Spleen (tissue), 11 donors: ENCODE measurements around the gene TNRC6B. TPM values are rescaled to one million over a fixed set of nuclear protein-coding genes. Genes with fewer than 3 reads are reported as not detected.
A peak's percentile ranks its signal among the peaks of the same experiment; 100 is the strongest.

Source experiments
- DNase-seq: peaks from one replicate; pipeline ENCODE4 v3.0.0-alpha.2; 2020
- H3K27ac ChIP-seq, 8 donors: fragments of 200-600 bp; sonication (generic) in 7 of 8; 1 replicate in 4 of 8; 2 replicates in 4 of 8; pipeline versions ENCODE4 v1.5.0 to v1.8.0; 2016 to 2021; ENCODE audit warnings: inconsistent platforms in 4 of 8, mild to moderate bottlenecking in 4 of 8, moderate library complexity in 1 of 8
- H3K27me3 ChIP-seq, 7 donors: fragments of 200-600 bp; sonication (generic) in 6 of 7; replicated peaks in 1 of 7; 1 replicate in 4 of 7; 2 replicates in 3 of 7; pipeline versions ENCODE4 v1.5.0 to v1.8.0; 2016 to 2021; ENCODE audit warnings: inconsistent platforms in 3 of 7, mild to moderate bottlenecking in 1 of 7
- H3K36me3 ChIP-seq, 6 donors: fragments of 200-600 bp; sonication (generic) in 5 of 6; 1 replicate in 4 of 6; 2 replicates in 2 of 6; pipeline versions ENCODE4 v1.5.0 to v1.8.0; 2016 to 2021; ENCODE audit warnings: inconsistent platforms in 2 of 6
- H3K4me1 ChIP-seq, 6 donors: fragments of 200-600 bp; sonication (generic) in 5 of 6; 1 replicate in 3 of 6; 2 replicates in 3 of 6; pipeline versions ENCODE4 v1.5.0 to v1.8.0; 2016 to 2021; ENCODE audit warnings: inconsistent platforms in 3 of 6
- H3K4me3 ChIP-seq, 8 donors: fragments of 200-600 bp; sonication (generic) in 7 of 8; 1 replicate in 4 of 8; 2 replicates in 4 of 8; pipeline versions ENCODE4 v1.5.0 to v1.8.0; 2016 to 2021; ENCODE audit warnings: inconsistent platforms in 4 of 8, mild to moderate bottlenecking in 4 of 8, moderate library complexity in 2 of 8
- H3K9me3 ChIP-seq, 8 donors: fragments of 200-600 bp; sonication (generic) in 7 of 8; 1 replicate in 4 of 8; 2 replicates in 4 of 8; pipeline versions ENCODE4 v1.5.0 to v1.8.0; 2016 to 2021; ENCODE audit warnings: inconsistent platforms in 4 of 8
- CTCF ChIP-seq, 11 experiments: fragments of 200-600 bp in 7 of 11; fragments of 450-650 bp in 4 of 11; sonication (generic) in 4 of 11; IDR thresholded peaks in 8 of 11; conservative IDR thresholded peaks in 3 of 11; 1 replicate in 7 of 11; 2 replicates in 4 of 11; pipeline versions ENCODE4 v1.4.0 to v1.8.0; 2016 to 2021; ENCODE audit warnings: antibody characterized with exemption in 11 of 11, inconsistent platforms in 4 of 11, mild to moderate bottlenecking in 1 of 11
- POLR2A ChIP-seq, 3 donors: fragments of 450-650 bp; IDR thresholded peaks; one replicate each; pipeline ENCODE4 v1.5.1; 2017; ENCODE audit warnings: antibody characterized with exemption in 3 of 3, mild to moderate bottlenecking in 1 of 3
- POLR2AphosphoS5 ChIP-seq, 3 donors: sonication (generic); formaldehyde crosslinking; IDR thresholded peaks; one replicate each; pipeline ENCODE4 v1.5.1; 2017; ENCODE audit warnings: antibody characterized with exemption in 3 of 3
- WGBS, 5 donors: extraction: QIAGEN DNeasy Blood & Tissue Kit in 3 of 5; methylation state at CpG; one replicate each; pipeline versions ENCODE4 v1.1.5 to v1.1.7; 2013 to 2018; 5-methylcytosine and 5-hydroxymethylcytosine counted together
- intact Hi-C: fragments of 100-400 bp; cut with DNase I; formaldehyde crosslinking; loops from one replicate; pipeline ENCODE4 v1.15.0; 2023; ENCODE audit warnings: low total_unique reads
- polyA plus RNA-seq, 3 donors: library from polyadenylated mRNA; stranded (reverse); fragments of 200-250 nt; gene quantifications; one replicate each; pipeline ENCODE4 v1.2.1, GENCODE V29; 2013
- total RNA-seq, 7 donors: library from RNA; depleted of rRNA in 3 of 7; stranded (reverse); fragments of >200 nt in 3 of 7; fragmentation: NEBNext Ultra II Directional in 4 of 7; extraction: Animal tissue kit (Norgen Biotek cat#: 25700) in 4 of 7; gene quantifications; one replicate each; pipeline versions ENCODE4 v1.1.0 to v1.2.1, GENCODE V29; 2016 to 2021
- donor health status: healthy with polysubstance abuse.
- donor health status: DM: no; HTN: no; CAD: no; lungs with moderate emphysema.
- donor health status: DM: no; HTN: no; CAD: no.
- donor health status: Bipolar disorder and iron deficiency.
- donor health status: healthy.
- donor health status: DM: no; HTN: no; CAD: no.
- donor health status: DM: yes; HTN: yes; CAD: no.

The TNRC6B gene
- total and polyA plus RNA-seq, 10 donors = 1.2 to 221 (median 95.3) TPM

- no peak for DNase-seq
- H3K36me3 ChIP-seq = peaks cover 0 to 98% (median 51%) of the 10 kb centered on the region in 6 donors
- intact Hi-C loops = no loop called here
- TF ChIP-seq POLR2AphosphoS5 (IDR thresholded peaks at IDR 0.05) (no peak), POLR2A (IDR thresholded peaks at IDR 0.05) (no peak), CTCF (IDR thresholded peaks at IDR 0.05 in 8 of 11, conservative IDR thresholded peaks at IDR 0.05 in 3 of 11) (no peak)
- WGBS, 5 donors = 87 to 95% (median 92%) methylated on average over 3 of the region's 3 CpGs
- no peaks in the 10 kb centered on the region for H3K9me3 ChIP-seq
- H3K27me3 ChIP-seq = no peaks in the 10 kb centered on the region
- H3K4me1 ChIP-seq = peaks cover 10 to 66% (median 25%) of the 10 kb centered on the region in 6 donors
- H3K4me3 ChIP-seq = no peak overlapping the region
- H3K27ac ChIP-seq = peak overlapping the region in 1 of 8 donors; percentile 4
These were observed 93.7 kb downstream of the TNRC6B start for GRCh38 chr22:40271440-40271839.

GRCh38 chr22:40273319-40273718 is 95.6 kb downstream of the TNRC6B start:
- WGBS, 5 donors = 83 to 95% (median 87%) methylated on average over 6 of the region's 6 CpGs
- intact Hi-C loops = no loop called here
- TF ChIP-seq POLR2AphosphoS5 (IDR thresholded peaks at IDR 0.05) (no peak), CTCF (IDR thresholded peaks at IDR 0.05 in 8 of 11, conservative IDR thresholded peaks at IDR 0.05 in 3 of 11) (no peak), POLR2A (IDR thresholded peaks at IDR 0.05) (no peak)

GRCh38 chr22:40276996-40277823 is 99.5 kb downstream of the TNRC6B start:
- intact Hi-C loops = no loop called here
- peaks cover 0 to 93% (median 63%) of the 10 kb centered on the region in 6 donors for H3K36me3 ChIP-seq

More at GRCh38 chr22:40273319-40273718, 95.6 kb downstream of the TNRC6B start:
- no peak overlapping the region for H3K4me3 ChIP-seq
- DNase-seq = no peak
- no peaks in the 10 kb centered on the region for H3K27me3 ChIP-seq
- H3K27ac ChIP-seq = peak overlapping the region in 6 of 8 donors; percentile 2 to 85 (median 40)
- no peaks in the 10 kb centered on the region for H3K9me3 ChIP-seq
- H3K36me3 ChIP-seq = peaks cover 0 to 93% (median 47%) of the 10 kb centered on the region in 6 donors
- H3K4me1 ChIP-seq = peaks cover 14 to 67% (median 34%) of the 10 kb centered on the region in 6 donors

More at GRCh38 chr22:40276996-40277823, 99.5 kb downstream of the TNRC6B start:
- peak overlapping the region in 3 of 8 donors; percentile 28 to 55 (median 29) for H3K4me3 ChIP-seq
- 66 to 80% (median 75%) methylated on average over 10 of the region's 10 CpGs for WGBS, 5 donors
- no peak for DNase-seq
- no peaks in the 10 kb centered on the region for H3K27me3 ChIP-seq
- peak overlapping the region; percentile 64 to 86 (median 83) for H3K27ac ChIP-seq
- TF ChIP-seq CTCF (IDR thresholded peaks at IDR 0.05 in 8 of 11, conservative IDR thresholded peaks at IDR 0.05 in 3 of 11) (no peak), POLR2A (IDR thresholded peaks at IDR 0.05) (no peak), POLR2AphosphoS5 (IDR thresholded peaks at IDR 0.05) (no peak)
- H3K4me1 ChIP-seq = peaks cover 14 to 68% (median 34%) of the 10 kb centered on the region in 6 donors
- no peaks in the 10 kb centered on the region for H3K9me3 ChIP-seq
